Measurements from ENCODE around the gene OBSCN. TPM values are rescaled to one million over a fixed set of nuclear protein-coding genes. Genes with fewer than 3 reads are reported as not detected.

OBSCN gene
- total and polyA plus RNA-seq, 5 donors from 2014 or later: 0.13 to 57.1 (median 1.1) TPM

GRCh38 chr1:228303596-228303995, 95.8 kb downstream of the OBSCN start:
- DNase-seq (no peak), ATAC-seq (ENCODE audit: low read depth in 2 of 2) (no peak)
- Histone ChIP-seq H3K27me3 (ENCODE audit: control insufficient read depth, insufficient read depth, low read length) (no peaks in the 10 kb centered on the region), H3K27ac (ENCODE audit: insufficient read depth, low read length, poor library complexity, severe bottlenecking) (no peak overlapping the region), H3K4me3 (ENCODE audit: low read depth, low read length) (no peak overlapping the region), H3K4me1 (ENCODE audit: control insufficient read depth, insufficient read depth, low read length, poor library complexity, severe bottlenecking) (no peaks in the 10 kb centered on the region), H3K9me3 (ENCODE audit: control insufficient read depth in 2 of 2, low read length in 2 of 2) (peaks cover 22 to 27% of the 10 kb centered on the region in 2 experiments), H3K36me3 (ENCODE audit: control insufficient read depth, insufficient read depth, low read length) (peaks cover 3% of the 10 kb centered on the region)
- Mint-ChIP-seq H3K4me3 (no peak overlapping the region), H3K36me3 (peaks cover 55% of the 10 kb centered on the region), H3K27ac (no peak overlapping the region), H3K4me1 (peaks cover 0 to 4% (median under 1%) of the 10 kb centered on the region in 4 donors), H3K9me3 (peaks cover 4 to 36% (median 21%) of the 10 kb centered on the region in 7 donors), H3K27me3 (no peaks in the 10 kb centered on the region)

GRCh38 chr1:228304225-228304624, 96.4 kb downstream of the OBSCN start:
- H3K36me3 ChIP-seq (ENCODE audit: control insufficient read depth, insufficient read depth, low read length): peaks cover 3% of the 10 kb centered on the region
- no peaks in the 10 kb centered on the region for H3K4me1 ChIP-seq (ENCODE audit: control insufficient read depth, insufficient read depth, low read length, poor library complexity, severe bottlenecking)
- no peaks in the 10 kb centered on the region for H3K27me3 ChIP-seq (ENCODE audit: control insufficient read depth, insufficient read depth, low read length)
- peaks cover 4 to 36% (median 20%) of the 10 kb centered on the region in 7 donors for H3K9me3 Mint-ChIP-seq
- H3K4me3 Mint-ChIP-seq: no peak overlapping the region
- H3K27ac ChIP-seq (ENCODE audit: insufficient read depth, low read length, poor library complexity, severe bottlenecking): no peak overlapping the region
- ATAC-seq (ENCODE audit: low read depth in 2 of 2): no peak
- H3K4me3 ChIP-seq (ENCODE audit: low read depth, low read length): no peak overlapping the region
- H3K27ac Mint-ChIP-seq: no peak overlapping the region
- peaks cover 49% of the 10 kb centered on the region for H3K36me3 Mint-ChIP-seq
- no peak for DNase-seq
- H3K27me3 Mint-ChIP-seq: no peaks in the 10 kb centered on the region
- peaks cover 0 to 4% (median 1%) of the 10 kb centered on the region in 4 donors for H3K4me1 Mint-ChIP-seq
- peaks cover 22 to 27% of the 10 kb centered on the region in 2 experiments for H3K9me3 ChIP-seq (ENCODE audit: control insufficient read depth in 2 of 2, low read length in 2 of 2)

GRCh38 chr1:228304766-228305395, 97.0 kb downstream of the OBSCN start:
- Histone ChIP-seq H3K27me3 (ENCODE audit: control insufficient read depth, insufficient read depth, low read length) (no peaks in the 10 kb centered on the region), H3K36me3 (ENCODE audit: control insufficient read depth, insufficient read depth, low read length) (peaks cover 3% of the 10 kb centered on the region), H3K9me3 (ENCODE audit: control insufficient read depth in 2 of 2, low read length in 2 of 2) (peaks cover 22 to 27% of the 10 kb centered on the region in 2 experiments), H3K4me3 (ENCODE audit: low read depth, low read length) (no peak overlapping the region), H3K27ac (ENCODE audit: insufficient read depth, low read length, poor library complexity, severe bottlenecking) (no peak overlapping the region), H3K4me1 (ENCODE audit: control insufficient read depth, insufficient read depth, low read length, poor library complexity, severe bottlenecking) (no peaks in the 10 kb centered on the region)
- no peak for DNase-seq
- Mint-ChIP-seq H3K9me3 (peaks cover 4 to 36% (median 20%) of the 10 kb centered on the region in 7 donors), H3K27ac (no peak overlapping the region), H3K27me3 (no peaks in the 10 kb centered on the region), H3K36me3 (peaks cover 45% of the 10 kb centered on the region), H3K4me1 (peaks cover 0 to 4% (median 1%) of the 10 kb centered on the region in 4 donors), H3K4me3 (no peak overlapping the region)
- no peak for ATAC-seq (ENCODE audit: low read depth in 2 of 2)

- H3K27me3 Mint-ChIP-seq: no peaks in the 10 kb centered on the region
- Histone ChIP-seq H3K36me3 (ENCODE audit: control insufficient read depth, insufficient read depth, low read length) (no peaks in the 10 kb centered on the region), H3K4me3 (ENCODE audit: low read depth, low read length) (no peak overlapping the region), H3K9me3 (ENCODE audit: control insufficient read depth in 2 of 2, low read length in 2 of 2) (peaks cover 22 to 26% of the 10 kb centered on the region in 2 experiments), H3K27me3 (ENCODE audit: control insufficient read depth, insufficient read depth, low read length) (no peaks in the 10 kb centered on the region), H3K27ac (ENCODE audit: insufficient read depth, low read length, poor library complexity, severe bottlenecking) (no peak overlapping the region), H3K4me1 (ENCODE audit: control insufficient read depth, insufficient read depth, low read length, poor library complexity, severe bottlenecking) (no peaks in the 10 kb centered on the region)
- H3K27ac Mint-ChIP-seq: no peak overlapping the region
- ATAC-seq (ENCODE audit: low read depth in 2 of 2) (no peak), DNase-seq (no peak)
- H3K4me3 Mint-ChIP-seq: no peak overlapping the region
- H3K36me3 Mint-ChIP-seq: peaks cover 38% of the 10 kb centered on the region
- peaks cover 4 to 32% (median 19%) of the 10 kb centered on the region in 7 donors for H3K9me3 Mint-ChIP-seq
- H3K4me1 Mint-ChIP-seq: peaks cover 0 to 4% (median 1%) of the 10 kb centered on the region in 4 donors
These were observed 97.9 kb downstream of the OBSCN start for GRCh38 chr1:228305721-228306152.

- Mint-ChIP-seq H3K27me3 (no peaks in the 10 kb centered on the region), H3K4me3 (no peak overlapping the region), H3K4me1 (peaks cover 0 to 4% (median 1%) of the 10 kb centered on the region in 4 donors), H3K9me3 (peaks cover 2 to 25% (median 14%) of the 10 kb centered on the region in 7 donors), H3K36me3 (peaks cover 31% of the 10 kb centered on the region), H3K27ac (no peak overlapping the region)
- no peak overlapping the region for H3K27ac ChIP-seq (ENCODE audit: insufficient read depth, low read length, poor library complexity, severe bottlenecking)
- DNase-seq (no peak), ATAC-seq (ENCODE audit: low read depth in 2 of 2) (no peak)
- no peak overlapping the region for H3K4me3 ChIP-seq (ENCODE audit: low read depth, low read length)
- H3K36me3 ChIP-seq (ENCODE audit: control insufficient read depth, insufficient read depth, low read length): no peaks in the 10 kb centered on the region
- H3K9me3 ChIP-seq (ENCODE audit: control insufficient read depth in 2 of 2, low read length in 2 of 2): peaks cover 18% of the 10 kb centered on the region in 2 experiments
- H3K4me1 ChIP-seq (ENCODE audit: control insufficient read depth, insufficient read depth, low read length, poor library complexity, severe bottlenecking): no peaks in the 10 kb centered on the region
- H3K27me3 ChIP-seq (ENCODE audit: control insufficient read depth, insufficient read depth, low read length): no peaks in the 10 kb centered on the region
These were observed 98.7 kb downstream of the OBSCN start for GRCh38 chr1:228306275-228307217.

- Histone ChIP-seq H3K4me3 (ENCODE audit: low read depth, low read length) (no peak overlapping the region), H3K4me1 (ENCODE audit: control insufficient read depth, insufficient read depth, low read length, poor library complexity, severe bottlenecking) (no peaks in the 10 kb centered on the region), H3K27me3 (ENCODE audit: control insufficient read depth, insufficient read depth, low read length) (no peaks in the 10 kb centered on the region), H3K36me3 (ENCODE audit: control insufficient read depth, insufficient read depth, low read length) (no peaks in the 10 kb centered on the region), H3K27ac (ENCODE audit: insufficient read depth, low read length, poor library complexity, severe bottlenecking) (no peak overlapping the region), H3K9me3 (ENCODE audit: control insufficient read depth in 2 of 2, low read length in 2 of 2) (peaks cover 10 to 16% of the 10 kb centered on the region in 2 experiments)
- peaks cover 2 to 17% (median 6%) of the 10 kb centered on the region in 7 donors for H3K9me3 Mint-ChIP-seq
- H3K27me3 Mint-ChIP-seq: no peaks in the 10 kb centered on the region
- DNase-seq: no peak
- peaks cover 22% of the 10 kb centered on the region for H3K36me3 Mint-ChIP-seq
- no peak for ATAC-seq (ENCODE audit: low read depth in 2 of 2)
- H3K4me3 Mint-ChIP-seq: no peak overlapping the region
- peaks cover 0 to 4% (median 1%) of the 10 kb centered on the region in 4 donors for H3K4me1 Mint-ChIP-seq
- H3K27ac Mint-ChIP-seq: no peak overlapping the region
These were observed 99.6 kb downstream of the OBSCN start for GRCh38 chr1:228307218-228308023.

- Mint-ChIP-seq H3K4me3 (no peak overlapping the region), H3K9me3 (peaks cover 0 to 16% (median 6%) of the 10 kb centered on the region in 7 donors)
- DNase-seq: no peak
These were observed 100.3 kb downstream of the OBSCN start for GRCh38 chr1:228308085-228308601.

More at GRCh38 chr1:228308085-228308601, 100.3 kb downstream of the OBSCN start:
- Histone ChIP-seq H3K27me3 (ENCODE audit: control insufficient read depth, insufficient read depth, low read length) (no peaks in the 10 kb centered on the region), H3K36me3 (ENCODE audit: control insufficient read depth, insufficient read depth, low read length) (no peaks in the 10 kb centered on the region), H3K4me1 (ENCODE audit: control insufficient read depth, insufficient read depth, low read length, poor library complexity, severe bottlenecking) (no peaks in the 10 kb centered on the region), H3K4me3 (ENCODE audit: low read depth, low read length) (no peak overlapping the region), H3K9me3 (ENCODE audit: control insufficient read depth in 2 of 2, low read length in 2 of 2) (peaks cover 3 to 16% of the 10 kb centered on the region in 2 experiments), H3K27ac (ENCODE audit: insufficient read depth, low read length, poor library complexity, severe bottlenecking) (no peak overlapping the region)
- no peak for ATAC-seq (ENCODE audit: low read depth in 2 of 2)
- Mint-ChIP-seq H3K27ac (peak overlapping the region in 1 of 3 donors; percentile 27), H3K36me3 (peaks cover 16% of the 10 kb centered on the region), H3K4me1 (peaks cover 0 to 4% (median 1%) of the 10 kb centered on the region in 4 donors), H3K27me3 (no peaks in the 10 kb centered on the region)

Measured in CD4-positive, CD25-positive, alpha-beta regulatory T cell (primary cell).